Endothelial cell of umbilical vein (primary cell): ENCODE data around the gene TOB1. TPM values are rescaled to one million over a fixed set of nuclear protein-coding genes. Genes with fewer than 3 reads are reported as not detected.

Experiments used
- BruUV-seq: library from RNA; stranded (reverse); fragments of 400-500 nt; replicated peaks from 2 replicates; lab custom pipeline; 2021; lab: Mats Ljungman, UMichigan
- CTCF ChIA-PET: fragments of 300-600, 350-600 bp; sonication (Branson Sonifier 250); formaldehyde crosslinking; loops from one replicate; lab custom pipeline; 2021; ENCODE audit warnings: antibody characterized with exemption, inconsistent platforms; lab: Charles Lee
- POLR2A ChIA-PET: fragments of 300-600, 350-600 bp; sonication (Branson Sonifier 250); formaldehyde crosslinking; loops from one replicate; lab custom pipeline; 2021; ENCODE audit warnings: antibody characterized with exemption, inconsistent platforms; lab: Charles Lee
- DNase-seq: peaks from one replicate; pipeline ENCODE4 v3.0.0-alpha.2; 2011; ENCODE audit warnings: low read depth, low spot score
- FAIRE-seq: peaks from 2 replicates; lab custom pipeline; 2011; peaks lifted over from hg19 to GRCh38; lab: Jason Lieb, UNC
- H2AFZ ChIP-seq: 2 replicates; pipeline ENCODE4 v1.6.0; 2012; ENCODE audit warnings: low read depth, low read length, control low read depth, inconsistent platforms
- H3K27ac ChIP-seq: 2 replicates; pipeline ENCODE4 v1.5.1; 2011; ENCODE audit warnings: low read depth, mild to moderate bottlenecking, control low read depth, low read length, moderate library complexity; ENCODE audit not compliant: insufficient read depth
- H3K27me3 ChIP-seq, 2 experiments: 2 replicates each; pipeline versions ENCODE4 v1.6.0 to v1.6.1; 2011; ENCODE audit warnings: low read length in 2 of 2, mixed read lengths in 1 of 2; ENCODE audit not compliant: control insufficient read depth in 2 of 2, insufficient read depth in 2 of 2
- H3K36me3 ChIP-seq, 2 experiments: 2 replicates in 1 of 2; 3 replicates in 1 of 2; pipeline ENCODE4 v1.5.1; 2011; ENCODE audit warnings: low read length in 2 of 2, mild to moderate bottlenecking in 1 of 2, moderate library complexity in 1 of 2; ENCODE audit not compliant: control insufficient read depth in 2 of 2, insufficient read depth in 2 of 2; ENCODE audit errors: extremely low read depth in 1 of 2
- H3K4me1 ChIP-seq: 3 replicates; pipeline ENCODE4 v1.5.1; 2011; ENCODE audit warnings: mild to moderate bottlenecking, low read length; ENCODE audit not compliant: control insufficient read depth, insufficient read depth; ENCODE audit errors: extremely low read depth
- H3K4me2 ChIP-seq: 2 replicates; pipeline ENCODE4 v1.6.1; 2011; ENCODE audit warnings: low read length, control low read depth, mixed read lengths; ENCODE audit not compliant: insufficient read depth
- H3K4me3 ChIP-seq, 3 experiments: fragments of 200-600 bp in 1 of 3; sonication (generic), shearing (Covaris generic) in 1 of 3; replicated peaks in 1 of 3; 2 replicates each; pipeline ENCODE4 v1.5.1; 2011 to 2016; ENCODE audit warnings: control low read depth in 3 of 3, low read length in 3 of 3, mild to moderate bottlenecking in 2 of 3, inconsistent platforms in 1 of 3, low read depth in 1 of 3, moderate library complexity in 1 of 3; ENCODE audit not compliant: insufficient read depth in 1 of 3
- H3K79me2 ChIP-seq: 2 replicates; pipeline ENCODE4 v1.6.0; 2012; ENCODE audit warnings: low read length, inconsistent platforms; ENCODE audit not compliant: control insufficient read depth, insufficient read depth
- H3K9ac ChIP-seq: replicated peaks from 2 replicates; pipeline ENCODE3; 2011; ENCODE audit warnings: low read length, control low read depth; ENCODE audit not compliant: insufficient read depth; ENCODE audit errors: extremely low read depth
- H3K9me1 ChIP-seq: replicated peaks from 3 replicates; pipeline ENCODE4 v1.6.0; 2011; ENCODE audit warnings: mild to moderate bottlenecking, low read length; ENCODE audit not compliant: control insufficient read depth, insufficient read depth; ENCODE audit errors: extremely low read depth
- H3K9me3 ChIP-seq: replicated peaks from 2 replicates; pipeline ENCODE4 v1.5.1; 2012; ENCODE audit warnings: low read length, inconsistent platforms; ENCODE audit not compliant: control insufficient read depth, insufficient read depth
- H4K20me1 ChIP-seq: replicated peaks from 2 replicates; pipeline ENCODE3; 2011; ENCODE audit warnings: mild to moderate bottlenecking, low read length; ENCODE audit not compliant: control insufficient read depth, insufficient read depth; ENCODE audit errors: extremely low read depth
- CTCF ChIP-seq, 2 donors: IDR thresholded peaks; 1 replicate in 1 of 2; 2 replicates in 1 of 2; pipeline ENCODE4 v1.5.1; 2011; ENCODE audit warnings: low read length in 2 of 2, mild to moderate bottlenecking in 2 of 2, moderate library complexity in 2 of 2, control low read depth in 1 of 2, inconsistent platforms in 1 of 2, low read depth in 1 of 2; ENCODE audit not compliant: insufficient read depth in 1 of 2; ENCODE audit errors: extremely low read depth in 1 of 2
- EZH2 ChIP-seq: IDR thresholded peaks from 2 replicates; pipeline ENCODE4 v1.6.1; 2012; ENCODE audit warnings: borderline replicate concordance, low read depth, mild to moderate bottlenecking, moderate library complexity, low read length, inconsistent platforms; ENCODE audit not compliant: severe bottlenecking
- FOS ChIP-seq: IDR thresholded peaks from 2 replicates; pipeline ENCODE4 v1.6.1; 2011; ENCODE audit warnings: mild to moderate bottlenecking, low read length, moderate library complexity, borderline replicate concordance; ENCODE audit not compliant: insufficient read depth
- GATA2 ChIP-seq: IDR thresholded peaks from 2 replicates; pipeline ENCODE4 v1.7.0; 2011; ENCODE audit warnings: low read depth, mild to moderate bottlenecking, moderate library complexity, mixed read lengths, low read length; ENCODE audit not compliant: insufficient read length, insufficient read depth
- JUN ChIP-seq: IDR thresholded peaks from 2 replicates; pipeline ENCODE4 v1.6.1; 2011; ENCODE audit warnings: borderline replicate concordance, low read depth; ENCODE audit not compliant: insufficient read length, insufficient read depth
- MYC ChIP-seq: IDR thresholded peaks from one replicate; pipeline ENCODE4 v1.6.1; 2011; ENCODE audit warnings: mild to moderate bottlenecking, low read depth, low read length
- POLR2A ChIP-seq: IDR thresholded peaks from 2 replicates; pipeline ENCODE4 v1.6.1; 2012; ENCODE audit warnings: low read depth, mild to moderate bottlenecking, control low read depth, low read length
- POLR2AphosphoS5 ChIP-seq: IDR thresholded peaks from 2 replicates; pipeline ENCODE4 v1.6.1; 2012; ENCODE audit warnings: low read depth, mild to moderate bottlenecking, control low read depth, low read length, moderate library complexity; ENCODE audit not compliant: insufficient read depth
- dilution Hi-C: fragments of 300-500 bp; cut with MboI; formaldehyde crosslinking; loops from one replicate; pipeline ENCODE4 v1.15.0; 2019; ENCODE audit warnings: low sequenced_read_pairs; ENCODE audit not compliant: extremely low pct_ligation_motif_present
- intact Hi-C: fragments of 100-400 bp; cut with micrococcal nuclease; formaldehyde crosslinking; loops from one replicate; pipeline ENCODE4 v1.10.0; 2022
- polyA plus RNA-seq, 4 experiments: library from polyadenylated mRNA; depleted of rRNA in 3 of 4; stranded (reverse) in 3 of 4; unstranded in 1 of 4; fragments of >200 nt; gene quantifications; 2 replicates each; pipeline versions ENCODE4 v1.2.1 to v1.2.3, GENCODE V29; 2011 to 2012; ENCODE audit warnings: missing spikeins in 1 of 4
- total RNA-seq: library from RNA; stranded (reverse); gene quantifications from 2 replicates; pipeline ENCODE4 v1.2.3, GENCODE V29; 2021
- TF ChIP-seq, protein P1 (sequence below): IDR thresholded peaks from 2 replicates; pipeline ENCODE4 v1.6.1; 2011; ENCODE audit not compliant: insufficient read depth, insufficient read length

Gene TOB1
- total and polyA plus RNA-seq, 2 donors (not counting 3 experiments of a cell fraction or from before 2014, with no cell fraction given) = 3.3 to 12.9 TPM

DNA sequence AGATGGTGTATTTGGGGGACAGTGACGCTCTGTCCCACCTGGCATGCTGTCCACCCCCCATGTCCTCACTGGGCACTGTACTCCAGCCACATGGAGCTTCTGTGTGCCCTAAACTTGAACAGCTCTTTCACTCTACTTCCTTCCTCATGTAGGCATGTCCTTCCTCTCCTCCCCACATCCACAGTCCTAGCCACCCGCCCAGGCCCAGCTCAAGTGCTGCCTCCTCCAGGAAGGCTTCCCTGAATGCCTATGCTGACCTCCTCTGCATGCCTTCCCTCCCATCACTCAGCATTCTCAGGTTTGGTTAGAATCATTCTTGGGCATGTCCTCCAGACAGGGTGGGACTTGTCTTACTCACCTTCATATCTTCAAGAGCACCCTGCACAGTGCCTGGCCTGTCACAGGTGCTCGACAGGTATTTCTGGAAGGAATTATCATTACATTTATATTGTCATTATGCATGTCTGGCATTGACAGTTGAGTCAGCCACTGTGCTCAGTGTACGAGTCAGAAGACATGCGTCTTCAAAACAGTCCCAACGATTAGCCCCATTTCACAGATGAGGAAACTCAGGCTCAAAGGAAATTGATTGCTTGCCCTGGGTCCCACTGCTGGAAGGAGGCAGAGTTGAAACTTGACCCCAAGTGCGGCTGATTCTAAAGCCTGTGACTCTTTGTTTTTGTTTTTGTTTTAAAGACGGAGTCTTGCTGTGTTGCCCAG is 42.1 kb upstream of the TOB1 start:
- H3K4me3 ChIP-seq = no peak overlapping the region
- no TSS peak for BruUV-seq
- DNase-seq = no peak
- no peak for TF ChIP-seq GATA2
- TF ChIP-seq, protein P1, sequence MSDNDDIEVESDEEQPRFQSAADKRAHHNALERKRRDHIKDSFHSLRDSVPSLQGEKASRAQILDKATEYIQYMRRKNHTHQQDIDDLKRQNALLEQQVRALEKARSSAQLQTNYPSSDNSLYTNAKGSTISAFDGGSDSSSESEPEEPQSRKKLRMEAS = no peak
- TF ChIP-seq CTCF (IDR thresholded peaks at IDR 0.05; ENCODE audit: extremely low read depth in 1 of 2, insufficient read depth in 1 of 2, low read depth in 1 of 2, low read length in 2 of 2) = no peak
- no peak for TF ChIP-seq POLR2A
- TF ChIP-seq MYC = no peak
- no peak for TF ChIP-seq EZH2
- no peak for TF ChIP-seq JUN
- no peak for TF ChIP-seq FOS
- no peak for TF ChIP-seq POLR2AphosphoS5
- no peak overlapping the region for H3K27ac ChIP-seq
- POLR2A ChIA-PET = no interaction called here
- dilution Hi-C loops (no loop called here), intact Hi-C loops (no loop called here)
- H3K9ac ChIP-seq = no peak overlapping the region
- no peaks in the 10 kb centered on the region for H3K9me1 ChIP-seq
- no peaks in the 10 kb centered on the region for H4K20me1 ChIP-seq
- no peak overlapping the region for H3K4me2 ChIP-seq
- H3K36me3 ChIP-seq = no peaks in the 10 kb centered on the region
- H3K79me2 ChIP-seq = no peaks in the 10 kb centered on the region
- no peaks in the 10 kb centered on the region for H3K4me1 ChIP-seq
- peaks cover 3 to 6% of the 10 kb centered on the region in 2 experiments for H3K27me3 ChIP-seq
- H3K9me3 ChIP-seq = no peaks in the 10 kb centered on the region
- H2AFZ ChIP-seq = no peak overlapping the region
- FAIRE-seq = no peak
- CTCF ChIA-PET = interaction anchor here (1.4 to 1.5 kb wide), 2 partner anchors 41 to 55 kb away, joined by 4 to 6 read pairs; no protein-coding TSS in a partner anchor
